MCF 10A (cell line): ENCODE results near the gene NFATC3. TPM values are rescaled to one million over a fixed set of nuclear protein-coding genes. Genes with fewer than 3 reads are reported as not detected.

ENCODE experiments used
- BruUV-seq: library from RNA; stranded (reverse); fragments of 400-500 nt; replicated peaks from 2 replicates; lab custom pipeline; 2021; lab: Mats Ljungman, UMichigan
- CTCF ChIA-PET: fragments of 300-600 bp; sonication (Branson Sonifier 250); formaldehyde crosslinking; extraction: SDS; loops from one replicate; lab custom pipeline; 2021; ENCODE audit warnings: antibody characterized with exemption, inconsistent platforms; lab: Yijun Ruan, JAX
- POLR2A ChIA-PET: fragments of 300-600, 350-650 bp; sonication (Branson Sonifier 250); formaldehyde crosslinking; extraction: SDS; loops from one replicate; lab custom pipeline; 2020; ENCODE audit warnings: antibody characterized with exemption, inconsistent platforms; lab: Yijun Ruan, JAX
- DNase-seq: peaks from one replicate; pipeline ENCODE4 v3.0.0-alpha.2; 2018; ENCODE audit not compliant: unreplicated experiment
- H3K27ac Mint-ChIP-seq: one replicate; pipeline ENCODE4 v1.8.0; 2022; ENCODE audit warnings: mild to moderate bottlenecking, low read depth, mixed read lengths; ENCODE audit not compliant: unreplicated experiment
- H3K27me3 Mint-ChIP-seq: one replicate; pipeline ENCODE4 v1.8.0; 2022; ENCODE audit warnings: mixed read lengths; ENCODE audit not compliant: insufficient read depth, unreplicated experiment
- H3K36me3 Mint-ChIP-seq: one replicate; pipeline ENCODE4 v1.8.0; 2022; ENCODE audit warnings: mild to moderate bottlenecking, moderate library complexity, mixed read lengths; ENCODE audit not compliant: insufficient read depth, unreplicated experiment
- H3K4me1 Mint-ChIP-seq: one replicate; pipeline ENCODE4 v1.8.0; 2022; ENCODE audit warnings: mixed read lengths; ENCODE audit not compliant: insufficient read depth, unreplicated experiment
- H3K4me3 Mint-ChIP-seq: one replicate; pipeline ENCODE4 v1.8.0; 2022; ENCODE audit warnings: mild to moderate bottlenecking, moderate library complexity, mixed read lengths; ENCODE audit not compliant: unreplicated experiment
- H3K9me3 Mint-ChIP-seq: one replicate; pipeline ENCODE4 v1.8.0; 2022; ENCODE audit warnings: mixed read lengths; ENCODE audit not compliant: unreplicated experiment
- CTCF ChIP-seq: fragments of 200-600 bp; IDR thresholded peaks from one replicate; pipeline ENCODE4 v1.8.0; 2022; ENCODE audit warnings: antibody characterized with exemption, mild to moderate bottlenecking; ENCODE audit not compliant: unreplicated experiment
- intact Hi-C: fragments of 100-400 bp; cut with micrococcal nuclease; formaldehyde crosslinking; loops from 2 replicates; pipeline ENCODE4 v1.14.1; 2022
- total RNA-seq: library from RNA; stranded (reverse); gene quantifications from 2 replicates; pipeline ENCODE4 v1.2.3, GENCODE V29; 2022

Gene NFATC3
- total RNA-seq, 1 experiment from 2014 or later = 24.1 TPM

GRCh38 chr16:68076560-68076959 lies 8.6 kb upstream of the NFATC3 start:
- intact Hi-C loops = no loop called here
- no peaks in the 10 kb centered on the region for H3K9me3 Mint-ChIP-seq
- no peak for DNase-seq
- H3K4me1 Mint-ChIP-seq = peaks cover 5% of the 10 kb centered on the region
- no peak for TF ChIP-seq CTCF
- H3K36me3 Mint-ChIP-seq = peaks cover 51% of the 10 kb centered on the region
- H3K4me3 Mint-ChIP-seq = no peak overlapping the region
- BruUV-seq = no TSS peak
- ChIA-PET CTCF (interaction anchor here (0.8 kb wide), 1 partner anchor 153 kb away, joined by 3 read pairs; no protein-coding TSS in a partner anchor), POLR2A (interaction anchor here (8.4 kb wide), 1 partner anchor 9 kb away, joined by 104 read pairs; the partner anchor contains the start of gene NFATC3)
- H3K27ac Mint-ChIP-seq = no peak overlapping the region
- H3K27me3 Mint-ChIP-seq = no peaks in the 10 kb centered on the region

GRCh38 chr16:68077866-68078700 lies 7.1 kb upstream of the NFATC3 start:
- ChIA-PET POLR2A (no interaction called here), CTCF (no interaction called here)
- intact Hi-C loops = no loop called here
- Mint-ChIP-seq H3K27me3 (no peaks in the 10 kb centered on the region), H3K4me3 (no peak overlapping the region), H3K4me1 (no peaks in the 10 kb centered on the region), H3K27ac (no peak overlapping the region), H3K9me3 (no peaks in the 10 kb centered on the region), H3K36me3 (peaks cover 45% of the 10 kb centered on the region)
- TF ChIP-seq CTCF = no peak
- no TSS peak for BruUV-seq
- no peak for DNase-seq

GRCh38 chr16:68078701-68079375 lies 6.3 kb upstream of the NFATC3 start:
- no peak overlapping the region for H3K27ac Mint-ChIP-seq
- H3K36me3 Mint-ChIP-seq = peaks cover 37% of the 10 kb centered on the region
- intact Hi-C loops = no loop called here
- BruUV-seq = no TSS peak
- H3K4me3 Mint-ChIP-seq = no peak overlapping the region
- H3K9me3 Mint-ChIP-seq = no peaks in the 10 kb centered on the region
- CTCF ChIA-PET = interaction anchor here (0.9 kb wide), 1 partner anchor 11 kb away, joined by 4 read pairs; no protein-coding TSS in a partner anchor
- no peak for DNase-seq
- H3K4me1 Mint-ChIP-seq = no peaks in the 10 kb centered on the region
- no peak for TF ChIP-seq CTCF
- POLR2A ChIA-PET = no interaction called here
- H3K27me3 Mint-ChIP-seq = no peaks in the 10 kb centered on the region

GRCh38 chr16:68079376-68079625 lies 5.9 kb upstream of the NFATC3 start:
- ChIA-PET POLR2A (no interaction called here), CTCF (interaction anchor here (0.9 kb wide), 1 partner anchor 12 kb away, joined by 4 read pairs; no protein-coding TSS in a partner anchor)
- no peak overlapping the region for H3K27ac Mint-ChIP-seq
- H3K4me1 Mint-ChIP-seq = no peaks in the 10 kb centered on the region
- H3K27me3 Mint-ChIP-seq = no peaks in the 10 kb centered on the region
- no peak for TF ChIP-seq CTCF
- BruUV-seq = no TSS peak
- intact Hi-C loops = no loop called here
- H3K4me3 Mint-ChIP-seq = no peak overlapping the region
- peaks cover 33% of the 10 kb centered on the region for H3K36me3 Mint-ChIP-seq
- DNase-seq = no peak
- H3K9me3 Mint-ChIP-seq = no peaks in the 10 kb centered on the region
